Suprapubic skin (tissue), 4 donors: ENCODE data around the gene SPATA32. TPM values are rescaled to one million over a fixed set of nuclear protein-coding genes. Genes with fewer than 3 reads are reported as not detected.

ENCODE experiments used
- DNase-seq, 2 donors: peaks; one replicate each; pipeline ENCODE4 v3.0.0-alpha.2; 2019; ENCODE audit warnings: low spot score in 2 of 2
- H3K27ac ChIP-seq: fragments of 200-600 bp; sonication (generic); one replicate; pipeline ENCODE4 v1.5.1; 2019
- H3K27me3 ChIP-seq: fragments of 200-600 bp; sonication (generic); one replicate; pipeline ENCODE4 v1.5.1; 2019
- H3K36me3 ChIP-seq: fragments of 200-600 bp; sonication (generic); one replicate; pipeline ENCODE4 v1.5.1; 2019
- H3K4me1 ChIP-seq: fragments of 200-600 bp; sonication (generic); one replicate; pipeline ENCODE4 v1.5.1; 2019
- H3K4me3 ChIP-seq: fragments of 200-600 bp; sonication (generic); one replicate; pipeline ENCODE4 v1.5.1; 2019; ENCODE audit warnings: mild to moderate bottlenecking
- H3K9me3 ChIP-seq: fragments of 200-600 bp; sonication (generic); one replicate; pipeline ENCODE4 v1.5.1; 2019
- CTCF ChIP-seq, 2 donors: fragments of 200-600 bp in 1 of 2; fragments of 450-650 bp in 1 of 2; sonication (generic) in 1 of 2; IDR thresholded peaks; one replicate each; pipeline ENCODE4 v1.5.1; 2016 to 2019; ENCODE audit warnings: antibody characterized with exemption in 2 of 2, mild to moderate bottlenecking in 1 of 2, moderate library complexity in 1 of 2
- EP300 ChIP-seq: sonication (generic); formaldehyde crosslinking; IDR thresholded peaks from one replicate; pipeline ENCODE4 v1.6.1; 2017; ENCODE audit warnings: antibody characterized with exemption
- POLR2A ChIP-seq, 2 donors: fragments of 450-650 bp; IDR thresholded peaks; one replicate each; pipeline ENCODE4 v1.6.1; 2017; ENCODE audit warnings: antibody characterized with exemption in 2 of 2, mild to moderate bottlenecking in 2 of 2, moderate library complexity in 2 of 2
- POLR2AphosphoS5 ChIP-seq, 3 donors: sonication (generic); formaldehyde crosslinking; IDR thresholded peaks; one replicate each; pipeline ENCODE4 v1.6.1; 2017; ENCODE audit warnings: antibody characterized with exemption in 3 of 3
- WGBS: methylation state at CpG from one replicate; pipeline ENCODE4 v1.1.5; 2018; 5-methylcytosine and 5-hydroxymethylcytosine counted together
- total RNA-seq, 4 donors: library from RNA; depleted of rRNA; stranded (reverse); fragments of >200 nt; gene quantifications; one replicate each; pipeline ENCODE4 v1.1.0, GENCODE V29; 2016

The SPATA32 gene
- total RNA-seq, 4 donors from 2014 or later: not detected

GRCh38 chr17:45243750-45244149 lies 18.1 kb downstream of the SPATA32 start:
- no peak for DNase-seq
- H3K4me3 ChIP-seq: no peak overlapping the region
- no peaks in the 10 kb centered on the region for H3K9me3 ChIP-seq
- 60% methylated on average over 1 of the region's 18 CpGs for WGBS
- H3K4me1 ChIP-seq: peaks cover 45% of the 10 kb centered on the region
- H3K27me3 ChIP-seq: no peaks in the 10 kb centered on the region
- H3K27ac ChIP-seq: no peak overlapping the region
- peaks cover 35% of the 10 kb centered on the region for H3K36me3 ChIP-seq
- TF ChIP-seq CTCF (IDR thresholded peaks at IDR 0.05) (no peak), EP300 (no peak)

GRCh38 chr17:45242029-45242414 lies 19.9 kb downstream of the SPATA32 start:
- no peak for DNase-seq
- Histone ChIP-seq H3K4me1 (peaks cover 28% of the 10 kb centered on the region), H3K9me3 (no peaks in the 10 kb centered on the region), H3K27ac (no peak overlapping the region), H3K36me3 (peaks cover 41% of the 10 kb centered on the region), H3K4me3 (peak overlapping the region; percentile 36), H3K27me3 (no peaks in the 10 kb centered on the region)
- TF ChIP-seq CTCF (IDR thresholded peaks at IDR 0.05) (no peak), EP300 (no peak), POLR2AphosphoS5 (IDR thresholded peaks at IDR 0.05) (no peak)
- WGBS: 28% methylated on average over 2 of the region's 18 CpGs

- Histone ChIP-seq H3K27ac (no peak overlapping the region), H3K36me3 (peaks cover 41% of the 10 kb centered on the region), H3K4me3 (peak overlapping the region; percentile 36), H3K27me3 (no peaks in the 10 kb centered on the region), H3K9me3 (no peaks in the 10 kb centered on the region), H3K4me1 (peaks cover 23% of the 10 kb centered on the region)
- no peak for DNase-seq
- TF ChIP-seq EP300 (no peak), CTCF (IDR thresholded peaks at IDR 0.05) (no peak), POLR2A (IDR thresholded peaks at IDR 0.05) (no peak), POLR2AphosphoS5 (IDR thresholded peaks at IDR 0.05) (no peak)
- WGBS: 38% methylated on average over 19 of the region's 62 CpGs
Observed at GRCh38 chr17:45241328-45242028, 20.4 kb downstream of the SPATA32 start.

GRCh38 chr17:45240905-45241327 lies 21.0 kb downstream of the SPATA32 start:
- no peaks in the 10 kb centered on the region for H3K9me3 ChIP-seq
- DNase-seq: no peak
- TF ChIP-seq EP300: no peak
- no peak for TF ChIP-seq POLR2AphosphoS5 (IDR thresholded peaks at IDR 0.05)
- no peak for TF ChIP-seq CTCF (IDR thresholded peaks at IDR 0.05)
- TF ChIP-seq POLR2A (IDR thresholded peaks at IDR 0.05): no peak
- 52% methylated on average over 12 of the region's 21 CpGs for WGBS
- H3K27ac ChIP-seq: no peak overlapping the region
- peaks cover 19% of the 10 kb centered on the region for H3K4me1 ChIP-seq
- peaks cover 39% of the 10 kb centered on the region for H3K36me3 ChIP-seq
- H3K4me3 ChIP-seq: peak overlapping the region; percentile 36
- H3K27me3 ChIP-seq: no peaks in the 10 kb centered on the region

GRCh38 chr17:45238155-45238774 lies 23.6 kb downstream of the SPATA32 start:
- Histone ChIP-seq H3K9me3 (no peaks in the 10 kb centered on the region), H3K4me3 (no peak overlapping the region), H3K4me1 (peaks cover 17% of the 10 kb centered on the region), H3K27me3 (no peaks in the 10 kb centered on the region), H3K36me3 (peaks cover 21% of the 10 kb centered on the region), H3K27ac (no peak overlapping the region)
- no peak for TF ChIP-seq CTCF (IDR thresholded peaks at IDR 0.05)
- TF ChIP-seq POLR2AphosphoS5 (IDR thresholded peaks at IDR 0.05): no peak
- no peak for TF ChIP-seq POLR2A (IDR thresholded peaks at IDR 0.05)
- TF ChIP-seq EP300: no peak
- WGBS: 90% methylated on average over 7 of the region's 7 CpGs
- no peak for DNase-seq
